Keratinocyte (primary cell): ENCODE measurements around the gene CDRT4.

Source experiments
- EZH2 ChIP-seq: IDR thresholded peaks from one replicate; pipeline ENCODE4 v1.6.1; 2012; ENCODE audit warnings: inconsistent platforms, mild to moderate bottlenecking, low read length, moderate library complexity
- TF ChIP-seq, protein P1 (sequence below), 3 experiments: IDR thresholded peaks in 1 of 3; conservative IDR thresholded peaks in 1 of 3; optimal IDR thresholded peaks in 1 of 3; 2 replicates in 2 of 3; 3 replicates in 1 of 3; pipeline versions ENCODE3 to v1.5.1; 2011; ENCODE audit warnings: low read length in 3 of 3, mild to moderate bottlenecking in 3 of 3, moderate library complexity in 2 of 3, control low read depth in 1 of 3, inconsistent platforms in 1 of 3; ENCODE audit not compliant: insufficient read depth in 2 of 3; ENCODE audit errors: extremely low read depth in 1 of 3

DNA sequence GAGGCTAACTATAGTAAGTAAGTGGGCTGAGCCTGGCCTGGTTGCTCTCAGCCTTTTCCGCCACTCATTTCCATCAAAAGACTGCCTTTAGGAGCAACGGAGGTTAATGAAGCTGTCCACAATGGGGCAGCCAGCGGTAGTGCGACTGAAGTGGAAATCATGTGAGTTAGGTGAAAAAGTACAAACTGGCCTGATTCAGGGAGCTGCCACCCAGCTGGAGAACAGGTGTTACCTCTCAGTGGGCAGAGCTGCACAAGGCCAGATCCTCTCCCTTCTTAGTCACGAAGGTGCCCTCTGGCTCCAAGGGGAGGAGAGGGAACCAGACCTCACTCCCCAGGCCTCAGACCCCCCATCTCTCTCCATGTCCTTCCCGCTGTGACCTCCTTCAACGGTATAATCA is 34.4 kb upstream of the CDRT4 start:
- TF ChIP-seq, protein P1, sequence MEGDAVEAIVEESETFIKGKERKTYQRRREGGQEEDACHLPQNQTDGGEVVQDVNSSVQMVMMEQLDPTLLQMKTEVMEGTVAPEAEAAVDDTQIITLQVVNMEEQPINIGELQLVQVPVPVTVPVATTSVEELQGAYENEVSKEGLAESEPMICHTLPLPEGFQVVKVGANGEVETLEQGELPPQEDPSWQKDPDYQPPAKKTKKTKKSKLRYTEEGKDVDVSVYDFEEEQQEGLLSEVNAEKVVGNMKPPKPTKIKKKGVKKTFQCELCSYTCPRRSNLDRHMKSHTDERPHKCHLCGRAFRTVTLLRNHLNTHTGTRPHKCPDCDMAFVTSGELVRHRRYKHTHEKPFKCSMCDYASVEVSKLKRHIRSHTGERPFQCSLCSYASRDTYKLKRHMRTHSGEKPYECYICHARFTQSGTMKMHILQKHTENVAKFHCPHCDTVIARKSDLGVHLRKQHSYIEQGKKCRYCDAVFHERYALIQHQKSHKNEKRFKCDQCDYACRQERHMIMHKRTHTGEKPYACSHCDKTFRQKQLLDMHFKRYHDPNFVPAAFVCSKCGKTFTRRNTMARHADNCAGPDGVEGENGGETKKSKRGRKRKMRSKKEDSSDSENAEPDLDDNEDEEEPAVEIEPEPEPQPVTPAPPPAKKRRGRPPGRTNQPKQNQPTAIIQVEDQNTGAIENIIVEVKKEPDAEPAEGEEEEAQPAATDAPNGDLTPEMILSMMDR (optimal IDR thresholded peaks at IDR 0.05 in 1 of 3, IDR thresholded peaks at IDR 0.05 in 1 of 3, conservative IDR thresholded peaks at IDR 0.05 in 1 of 3; ENCODE audit: extremely low read depth in 1 of 3, insufficient read depth in 2 of 3, low read length in 3 of 3), result no peak
- no peak for TF ChIP-seq EZH2
